WTC11 (cell line): ENCODE measurements around the gene PPP1R27. TPM values are rescaled to one million over a fixed set of nuclear protein-coding genes. Genes with fewer than 3 reads are reported as not detected.

Experiments used
- ATAC-seq: fragments of 200-7000 bp; cut with Tn5 transposase; 2 replicates; pipeline ENCODE4 v1.10.0; 2021; ENCODE audit warnings: mild to moderate bottlenecking, moderate library complexity
- CTCF ChIA-PET: fragments of 300-600 bp; sonication (Branson Sonifier 250); formaldehyde crosslinking; loops from one replicate; lab custom pipeline; 2021; ENCODE audit warnings: antibody characterized with exemption; lab: Charles Lee
- POLR2A ChIA-PET: fragments of 350-600 bp; sonication (Branson Sonifier 250); formaldehyde crosslinking; loops from one replicate; lab custom pipeline; 2021; ENCODE audit warnings: antibody characterized with exemption; lab: Charles Lee
- DNase-seq: peaks from one replicate; pipeline ENCODE4 v3.0.0; 2021; ENCODE audit warnings: low spot score
- H3K27ac Mint-ChIP-seq: 2 replicates; pipeline ENCODE4 v1.8.0; 2021; ENCODE audit warnings: mixed read lengths
- H3K27me3 Mint-ChIP-seq: 2 replicates; pipeline ENCODE4 v1.8.0; 2021; ENCODE audit warnings: low read depth, mild to moderate bottlenecking, moderate library complexity, mixed read lengths
- H3K36me3 Mint-ChIP-seq: 2 replicates; pipeline ENCODE4 v1.8.0; 2021; ENCODE audit warnings: mixed read lengths
- H3K4me1 Mint-ChIP-seq: 2 replicates; pipeline ENCODE4 v1.8.0; 2022; ENCODE audit warnings: mixed read lengths
- H3K4me3 Mint-ChIP-seq: 2 replicates; pipeline ENCODE4 v1.8.0; 2021; ENCODE audit warnings: mild to moderate bottlenecking, moderate library complexity, mixed read lengths
- H3K9me3 Mint-ChIP-seq: 2 replicates; pipeline ENCODE4 v1.8.0; 2021; ENCODE audit warnings: mixed read lengths
- ARID4B ChIP-seq: sonication (generic); formaldehyde crosslinking; IDR thresholded peaks from 2 replicates; pipeline ENCODE4 v1.8.0; 2023; ENCODE audit warnings: missing genetic modification reagents, mild to moderate bottlenecking, borderline replicate concordance
- ATF1 ChIP-seq: sonication (generic); formaldehyde crosslinking; IDR thresholded peaks from 2 replicates; pipeline ENCODE4 v1.8.1; 2023; ENCODE audit warnings: mild to moderate bottlenecking, moderate library complexity, missing genetic modification reagents
- ELF4 ChIP-seq: sonication (generic); formaldehyde crosslinking; IDR thresholded peaks from 2 replicates; pipeline ENCODE4 v1.8.1; 2022; ENCODE audit warnings: low read depth, mild to moderate bottlenecking, moderate library complexity, missing genetic modification reagents
- MLX ChIP-seq: sonication (generic); formaldehyde crosslinking; IDR thresholded peaks from 2 replicates; pipeline ENCODE4 v1.8.1; 2023; ENCODE audit warnings: mild to moderate bottlenecking, missing genetic modification reagents, moderate library complexity
- NFATC4 ChIP-seq: fragments of 250-450 bp; sonication (Bioruptor Pico); IDR thresholded peaks from 2 replicates; pipeline ENCODE4 v1.9.0; 2021; ENCODE audit warnings: mild to moderate bottlenecking
- NR3C1 ChIP-seq: sonication (generic); formaldehyde crosslinking; conservative IDR thresholded peaks from 2 replicates; pipeline ENCODE4 v1.8.1; 2023; ENCODE audit warnings: low read depth, mild to moderate bottlenecking, missing genetic modification reagents
- PRRX2 ChIP-seq: fragments of 250-450 bp; sonication (Bioruptor Pico); IDR thresholded peaks from 2 replicates; pipeline ENCODE4 v1.8.0; 2021; ENCODE audit warnings: mild to moderate bottlenecking
- SMAD3 ChIP-seq: sonication (generic); formaldehyde crosslinking; IDR thresholded peaks from 2 replicates; pipeline ENCODE4 v1.8.0; 2022; ENCODE audit warnings: missing genetic modification reagents, mild to moderate bottlenecking, borderline replicate concordance
- SOX15 ChIP-seq: fragments of 250-450 bp; sonication (Bioruptor Pico); IDR thresholded peaks from 2 replicates; pipeline ENCODE4 v1.9.0; 2021; ENCODE audit warnings: mild to moderate bottlenecking
- TCF7 ChIP-seq: sonication (generic); formaldehyde crosslinking; IDR thresholded peaks from 2 replicates; pipeline ENCODE4 v1.8.0; 2022; ENCODE audit warnings: mild to moderate bottlenecking, low read depth, missing genetic modification reagents, moderate library complexity
- ZNF219 ChIP-seq: sonication (generic); formaldehyde crosslinking; IDR thresholded peaks from 2 replicates; pipeline ENCODE4 v1.8.0; 2023; ENCODE audit warnings: missing genetic modification reagents, mild to moderate bottlenecking, borderline replicate concordance
- ZNF396 ChIP-seq: fragments of 250-450 bp; sonication (Bioruptor Pico); IDR thresholded peaks from 2 replicates; pipeline ENCODE4 v1.8.0; 2021; ENCODE audit warnings: mild to moderate bottlenecking, moderate library complexity, borderline replicate concordance
- ZNF425 ChIP-seq: fragments of 250-450 bp; sonication (Bioruptor Pico); conservative IDR thresholded peaks from 2 replicates; pipeline ENCODE4 v1.9.0; 2021; ENCODE audit warnings: mild to moderate bottlenecking
- total RNA-seq: library from RNA; stranded (reverse); gene quantifications from 3 replicates; pipeline ENCODE4 v1.2.3, GENCODE V29; 2021
- TF ChIP-seq, protein P1 (sequence below): sonication (generic); formaldehyde crosslinking; IDR thresholded peaks from 2 replicates; pipeline ENCODE4 v1.8.0; 2022; ENCODE audit warnings: mild to moderate bottlenecking, missing genetic modification reagents
- TF ChIP-seq, protein P2 (sequence below): sonication (generic); formaldehyde crosslinking; conservative IDR thresholded peaks from 2 replicates; pipeline ENCODE4 v1.8.1; 2023; ENCODE audit warnings: mild to moderate bottlenecking, low read depth, missing genetic modification reagents, moderate library complexity
- TF ChIP-seq, protein P3 (sequence below): fragments of 250-450 bp; sonication (Bioruptor Pico); IDR thresholded peaks from 2 replicates; pipeline ENCODE4 v1.9.0; 2021; ENCODE audit warnings: mild to moderate bottlenecking
- TF ChIP-seq, protein P4 (sequence below): sonication (generic); formaldehyde crosslinking; IDR thresholded peaks from 2 replicates; pipeline ENCODE4 v1.8.0; 2022; ENCODE audit warnings: mild to moderate bottlenecking, missing genetic modification reagents

PPP1R27 gene
- total RNA-seq, 1 experiment from 2014 or later, result not detected

DNA sequence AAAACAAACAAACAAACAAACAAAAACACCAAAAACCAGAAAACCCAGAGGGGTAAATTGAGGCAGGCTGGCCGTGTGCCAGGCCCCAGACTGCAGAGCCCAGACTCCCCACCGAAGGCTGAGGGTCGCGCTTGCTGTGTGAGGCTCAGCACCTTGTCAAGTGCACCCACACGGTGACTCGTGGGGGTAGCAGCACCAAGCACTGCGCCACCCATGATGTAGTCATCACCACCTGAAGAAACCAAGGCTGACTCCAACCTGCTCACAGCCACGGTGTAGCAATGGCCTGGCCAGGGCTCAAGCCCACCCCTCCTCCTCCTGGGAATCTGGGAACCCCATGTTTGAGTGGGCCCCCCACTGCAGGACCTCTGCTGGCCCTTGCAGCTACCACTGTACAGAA lies 13.7 kb downstream of the PPP1R27 start:
- H3K27me3 Mint-ChIP-seq, result no peaks in the 10 kb centered on the region
- no peak overlapping the region for H3K27ac Mint-ChIP-seq
- TF ChIP-seq ATF1 (CRISPR knock-in tag), result no peak
- TF ChIP-seq SOX15 (CRISPR knock-in tag), result no peak
- TF ChIP-seq MLX (CRISPR knock-in tag), result no peak
- no peak for TF ChIP-seq ZNF396 (CRISPR knock-in tag)
- TF ChIP-seq ZNF219 (CRISPR knock-in tag), result no peak
- TF ChIP-seq NFATC4 (CRISPR knock-in tag), result no peak
- no peak for TF ChIP-seq PRRX2 (CRISPR knock-in tag)
- H3K9me3 Mint-ChIP-seq, result no peaks in the 10 kb centered on the region
- H3K4me3 Mint-ChIP-seq, result no peak overlapping the region
- DNase-seq, result no peak
- peaks cover 4% of the 10 kb centered on the region for H3K4me1 Mint-ChIP-seq
- ChIA-PET POLR2A (no interaction called here), CTCF (interaction anchor here (0.5 to 3.8 kb wide), 10 partner anchors 12 to 98 kb away, joined by 3 to 18 read pairs (median 4); partner anchors contain the start of gene MCRIP1)
- no peak for ATAC-seq
- H3K36me3 Mint-ChIP-seq, result no peaks in the 10 kb centered on the region

DNA sequence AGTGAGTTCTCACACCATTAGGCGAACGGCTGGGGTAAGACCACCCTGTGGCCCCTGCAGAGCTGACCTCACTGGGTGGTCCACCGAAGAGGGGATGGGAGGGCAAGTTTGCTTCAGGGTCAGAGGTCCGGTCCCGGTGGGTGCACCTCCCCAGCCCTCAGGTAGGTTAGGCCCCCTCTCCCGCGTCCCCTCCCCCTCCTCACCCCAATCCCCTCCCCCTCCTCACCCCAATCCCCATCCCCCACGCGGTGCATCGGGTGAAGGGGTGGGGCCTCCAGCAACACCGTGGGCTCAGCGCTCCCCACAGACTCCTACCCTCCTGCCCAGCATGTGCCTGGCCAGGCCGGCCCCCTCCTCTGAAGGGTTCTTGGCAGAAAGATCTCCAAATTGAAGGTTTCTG lies 15.1 kb downstream of the PPP1R27 start:
- DNase-seq, result no peak
- POLR2A ChIA-PET, result interaction anchor here (0.6 kb wide), 1 partner anchor 11 kb away, joined by 7 read pairs; no protein-coding TSS in a partner anchor
- peak; percentile 22; the same call in 1 of the 2 replicates for ATAC-seq
- no peaks in the 10 kb centered on the region for H3K36me3 Mint-ChIP-seq
- no peaks in the 10 kb centered on the region for H3K9me3 Mint-ChIP-seq
- TF ChIP-seq ELF4 (no peak), NR3C1 (no peak), ARID4B (no peak), TCF7 (no peak), ZNF425 (no peak), SMAD3 (CRISPR knock-in tag) (no peak)
- TF ChIP-seq, protein P1, sequence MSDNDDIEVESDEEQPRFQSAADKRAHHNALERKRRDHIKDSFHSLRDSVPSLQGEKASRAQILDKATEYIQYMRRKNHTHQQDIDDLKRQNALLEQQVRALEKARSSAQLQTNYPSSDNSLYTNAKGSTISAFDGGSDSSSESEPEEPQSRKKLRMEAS (CRISPR knock-in tag), result no peak
- TF ChIP-seq, protein P2, sequence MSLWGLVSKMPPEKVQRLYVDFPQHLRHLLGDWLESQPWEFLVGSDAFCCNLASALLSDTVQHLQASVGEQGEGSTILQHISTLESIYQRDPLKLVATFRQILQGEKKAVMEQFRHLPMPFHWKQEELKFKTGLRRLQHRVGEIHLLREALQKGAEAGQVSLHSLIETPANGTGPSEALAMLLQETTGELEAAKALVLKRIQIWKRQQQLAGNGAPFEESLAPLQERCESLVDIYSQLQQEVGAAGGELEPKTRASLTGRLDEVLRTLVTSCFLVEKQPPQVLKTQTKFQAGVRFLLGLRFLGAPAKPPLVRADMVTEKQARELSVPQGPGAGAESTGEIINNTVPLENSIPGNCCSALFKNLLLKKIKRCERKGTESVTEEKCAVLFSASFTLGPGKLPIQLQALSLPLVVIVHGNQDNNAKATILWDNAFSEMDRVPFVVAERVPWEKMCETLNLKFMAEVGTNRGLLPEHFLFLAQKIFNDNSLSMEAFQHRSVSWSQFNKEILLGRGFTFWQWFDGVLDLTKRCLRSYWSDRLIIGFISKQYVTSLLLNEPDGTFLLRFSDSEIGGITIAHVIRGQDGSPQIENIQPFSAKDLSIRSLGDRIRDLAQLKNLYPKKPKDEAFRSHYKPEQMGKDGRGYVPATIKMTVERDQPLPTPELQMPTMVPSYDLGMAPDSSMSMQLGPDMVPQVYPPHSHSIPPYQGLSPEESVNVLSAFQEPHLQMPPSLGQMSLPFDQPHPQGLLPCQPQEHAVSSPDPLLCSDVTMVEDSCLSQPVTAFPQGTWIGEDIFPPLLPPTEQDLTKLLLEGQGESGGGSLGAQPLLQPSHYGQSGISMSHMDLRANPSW (CRISPR knock-in tag), result no peak
- TF ChIP-seq, protein P3, sequence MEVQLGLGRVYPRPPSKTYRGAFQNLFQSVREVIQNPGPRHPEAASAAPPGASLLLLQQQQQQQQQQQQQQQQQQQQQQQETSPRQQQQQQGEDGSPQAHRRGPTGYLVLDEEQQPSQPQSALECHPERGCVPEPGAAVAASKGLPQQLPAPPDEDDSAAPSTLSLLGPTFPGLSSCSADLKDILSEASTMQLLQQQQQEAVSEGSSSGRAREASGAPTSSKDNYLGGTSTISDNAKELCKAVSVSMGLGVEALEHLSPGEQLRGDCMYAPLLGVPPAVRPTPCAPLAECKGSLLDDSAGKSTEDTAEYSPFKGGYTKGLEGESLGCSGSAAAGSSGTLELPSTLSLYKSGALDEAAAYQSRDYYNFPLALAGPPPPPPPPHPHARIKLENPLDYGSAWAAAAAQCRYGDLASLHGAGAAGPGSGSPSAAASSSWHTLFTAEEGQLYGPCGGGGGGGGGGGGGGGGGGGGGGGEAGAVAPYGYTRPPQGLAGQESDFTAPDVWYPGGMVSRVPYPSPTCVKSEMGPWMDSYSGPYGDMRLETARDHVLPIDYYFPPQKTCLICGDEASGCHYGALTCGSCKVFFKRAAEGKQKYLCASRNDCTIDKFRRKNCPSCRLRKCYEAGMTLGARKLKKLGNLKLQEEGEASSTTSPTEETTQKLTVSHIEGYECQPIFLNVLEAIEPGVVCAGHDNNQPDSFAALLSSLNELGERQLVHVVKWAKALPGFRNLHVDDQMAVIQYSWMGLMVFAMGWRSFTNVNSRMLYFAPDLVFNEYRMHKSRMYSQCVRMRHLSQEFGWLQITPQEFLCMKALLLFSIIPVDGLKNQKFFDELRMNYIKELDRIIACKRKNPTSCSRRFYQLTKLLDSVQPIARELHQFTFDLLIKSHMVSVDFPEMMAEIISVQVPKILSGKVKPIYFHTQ, result no peak
- TF ChIP-seq, protein P4, sequence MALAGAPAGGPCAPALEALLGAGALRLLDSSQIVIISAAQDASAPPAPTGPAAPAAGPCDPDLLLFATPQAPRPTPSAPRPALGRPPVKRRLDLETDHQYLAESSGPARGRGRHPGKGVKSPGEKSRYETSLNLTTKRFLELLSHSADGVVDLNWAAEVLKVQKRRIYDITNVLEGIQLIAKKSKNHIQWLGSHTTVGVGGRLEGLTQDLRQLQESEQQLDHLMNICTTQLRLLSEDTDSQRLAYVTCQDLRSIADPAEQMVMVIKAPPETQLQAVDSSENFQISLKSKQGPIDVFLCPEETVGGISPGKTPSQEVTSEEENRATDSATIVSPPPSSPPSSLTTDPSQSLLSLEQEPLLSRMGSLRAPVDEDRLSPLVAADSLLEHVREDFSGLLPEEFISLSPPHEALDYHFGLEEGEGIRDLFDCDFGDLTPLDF, result no peak
- no peaks in the 10 kb centered on the region for H3K4me1 Mint-ChIP-seq
- no peak overlapping the region for H3K27ac Mint-ChIP-seq
- CTCF ChIA-PET, result interaction anchor here (0.7 to 3.8 kb wide), 4 partner anchors 12 to 84 kb away, joined by 3 to 18 read pairs (median 3); no protein-coding TSS in a partner anchor
- H3K4me3 Mint-ChIP-seq, result no peak overlapping the region
- no peaks in the 10 kb centered on the region for H3K27me3 Mint-ChIP-seq
